Activated T-helper 17 cell treated with anti-CD3 and anti-CD28 coated beads, Interleukin-2, amount 50 U/mL, for 72 hours (primary cell): ENCODE results near the gene DIRAS2. TPM values are rescaled to one million over a fixed set of nuclear protein-coding genes. Genes with fewer than 3 reads are reported as not detected.

Experiments used
- ATAC-seq: fragments of 150-1000 bp; cut with Tn5 transposase; replicated peaks from 2 replicates; pipeline ENCODE4 v1.10.0; 2021; ENCODE audit warnings: mild to moderate bottlenecking, moderate library complexity
- H3K27ac Mint-ChIP-seq: one replicate; pipeline ENCODE4 v1.8.0; 2022; ENCODE audit warnings: mixed read lengths
- H3K27me3 Mint-ChIP-seq: one replicate; pipeline ENCODE4 v1.8.0; 2022; ENCODE audit warnings: mixed read lengths
- H3K36me3 Mint-ChIP-seq: one replicate; pipeline ENCODE4 v1.8.0; 2022; ENCODE audit warnings: low read depth, mild to moderate bottlenecking, mixed read lengths
- H3K4me1 Mint-ChIP-seq: one replicate; pipeline ENCODE4 v1.8.0; 2022; ENCODE audit warnings: mixed read lengths
- H3K4me3 Mint-ChIP-seq: one replicate; pipeline ENCODE4 v1.8.0; 2022; ENCODE audit warnings: mild to moderate bottlenecking, mixed read lengths
- H3K9me3 Mint-ChIP-seq: one replicate; pipeline ENCODE4 v1.8.0; 2022; ENCODE audit warnings: mixed read lengths
- total RNA-seq, 2 donors: library from RNA; stranded (reverse); gene quantifications; one replicate each; pipeline ENCODE4 v1.2.3, GENCODE V29; 2022

Gene DIRAS2
- total RNA-seq, 2 donors from 2014 or later, result not detected

- Mint-ChIP-seq H3K36me3 (no peaks in the 10 kb centered on the region), H3K27ac (no peak overlapping the region)
- no peak for ATAC-seq
These were observed 62.0 kb downstream of the DIRAS2 start for GRCh38 chr9:90580576-90580975.

GRCh38 chr9:90579181-90579580, 63.4 kb downstream of the DIRAS2 start:
- no peak overlapping the region for H3K4me3 Mint-ChIP-seq
- no peaks in the 10 kb centered on the region for H3K4me1 Mint-ChIP-seq
- no peak overlapping the region for H3K27ac Mint-ChIP-seq
- H3K27me3 Mint-ChIP-seq, result peaks cover 15% of the 10 kb centered on the region
- H3K36me3 Mint-ChIP-seq, result no peaks in the 10 kb centered on the region
- no peaks in the 10 kb centered on the region for H3K9me3 Mint-ChIP-seq
- ATAC-seq, result no peak

More at GRCh38 chr9:90580576-90580975, 62.0 kb downstream of the DIRAS2 start:
- Mint-ChIP-seq H3K27me3 (peaks cover 12% of the 10 kb centered on the region), H3K4me1 (no peaks in the 10 kb centered on the region), H3K9me3 (no peaks in the 10 kb centered on the region), H3K4me3 (no peak overlapping the region)

GRCh38 chr9:90578126-90578815, 64.4 kb downstream of the DIRAS2 start:
- Mint-ChIP-seq H3K27ac (no peak overlapping the region), H3K4me1 (no peaks in the 10 kb centered on the region), H3K36me3 (no peaks in the 10 kb centered on the region), H3K4me3 (no peak overlapping the region), H3K27me3 (peaks cover 15% of the 10 kb centered on the region), H3K9me3 (no peaks in the 10 kb centered on the region)
- ATAC-seq, result no peak

GRCh38 chr9:90569511-90569910, 73.1 kb downstream of the DIRAS2 start:
- Mint-ChIP-seq H3K27ac (no peak overlapping the region), H3K27me3 (peaks cover 19% of the 10 kb centered on the region)

GRCh38 chr9:90568667-90569066, 74.0 kb downstream of the DIRAS2 start:
- no peak overlapping the region for H3K4me3 Mint-ChIP-seq
- ATAC-seq, result no peak
- no peaks in the 10 kb centered on the region for H3K36me3 Mint-ChIP-seq
- no peak overlapping the region for H3K27ac Mint-ChIP-seq
- no peaks in the 10 kb centered on the region for H3K4me1 Mint-ChIP-seq
- peaks cover 19% of the 10 kb centered on the region for H3K27me3 Mint-ChIP-seq
- H3K9me3 Mint-ChIP-seq, result no peaks in the 10 kb centered on the region

More at GRCh38 chr9:90569511-90569910, 73.1 kb downstream of the DIRAS2 start:
- Mint-ChIP-seq H3K4me3 (no peak overlapping the region), H3K36me3 (no peaks in the 10 kb centered on the region), H3K9me3 (no peaks in the 10 kb centered on the region), H3K4me1 (no peaks in the 10 kb centered on the region)
- no peak for ATAC-seq

- Mint-ChIP-seq H3K36me3 (no peaks in the 10 kb centered on the region), H3K27ac (no peak overlapping the region), H3K4me1 (no peaks in the 10 kb centered on the region), H3K4me3 (no peak overlapping the region), H3K27me3 (peaks cover 2% of the 10 kb centered on the region), H3K9me3 (no peaks in the 10 kb centered on the region)
- no peak for ATAC-seq
These were observed 80.4 kb downstream of the DIRAS2 start for GRCh38 chr9:90562229-90562628.

Other genes with a start within 250 kb of the DIRAS2 start
- gene SYK, start 159.0 kb upstream of the DIRAS2 start, total RNA-seq, result under 1 TPM; 0.16 to 0.37 TPM